H1 (cell line): ENCODE data around the gene ADCY5.

Experiments
- BRCA1 ChIP-seq: IDR thresholded peaks from 2 replicates; pipeline ENCODE4 v1.6.1; 2012; ENCODE audit warnings: low read depth, low read length, improper control_type of control experiment
- EP300 ChIP-seq, 2 experiments: IDR thresholded peaks; 1 replicate in 1 of 2; 2 replicates in 1 of 2; pipeline ENCODE4 v1.6.1; 2011 to 2012; ENCODE audit warnings: low read depth in 2 of 2, low read length in 2 of 2, mild to moderate bottlenecking in 2 of 2, borderline replicate concordance in 1 of 2, inconsistent platforms in 1 of 2, moderate library complexity in 1 of 2
- GABPA ChIP-seq: IDR thresholded peaks from 2 replicates; pipeline ENCODE4 v1.6.1; 2011; ENCODE audit warnings: mild to moderate bottlenecking, low read length, moderate library complexity, borderline replicate concordance; ENCODE audit not compliant: insufficient read depth
- JUN ChIP-seq: IDR thresholded peaks from 2 replicates; pipeline ENCODE4 v1.6.1; 2011; ENCODE audit warnings: low read depth, mild to moderate bottlenecking, improper control_type of control experiment, low read length
- JUND ChIP-seq: IDR thresholded peaks from 2 replicates; pipeline ENCODE4 v1.6.1; 2011; ENCODE audit warnings: mild to moderate bottlenecking, improper control_type of control experiment, low read length
- MAFK ChIP-seq: IDR thresholded peaks from 2 replicates; pipeline ENCODE4 v1.6.1; 2012; ENCODE audit warnings: low read depth, mild to moderate bottlenecking, improper control_type of control experiment, low read length
- PHF8 ChIP-seq: fragments of 200-600 bp; sonication (generic); conservative IDR thresholded peaks from 2 replicates; pipeline ENCODE4 v1.7.1; 2012; ENCODE audit warnings: low read depth, mild to moderate bottlenecking, inconsistent platforms, low read length, moderate library complexity
- POLR2A ChIP-seq, 2 experiments: IDR thresholded peaks; 1 replicate in 1 of 2; 2 replicates in 1 of 2; pipeline ENCODE4 v1.6.1; 2011; ENCODE audit warnings: low read depth in 2 of 2, low read length in 2 of 2, mild to moderate bottlenecking in 2 of 2; ENCODE audit errors: control extremely low read depth in 1 of 2
- POLR2AphosphoS5 ChIP-seq: IDR thresholded peaks from 2 replicates; pipeline ENCODE4 v1.6.1; 2011; ENCODE audit warnings: low read depth, low read length
- RFX5 ChIP-seq: IDR thresholded peaks from 2 replicates; pipeline ENCODE4 v1.6.1; 2011; ENCODE audit warnings: low read depth, low read length, improper control_type of control experiment, borderline replicate concordance
- SRF ChIP-seq: IDR thresholded peaks from 2 replicates; pipeline ENCODE4 v1.6.1; 2011; ENCODE audit warnings: mild to moderate bottlenecking, low read depth, low read length, moderate library complexity
- TCF12 ChIP-seq: IDR thresholded peaks from 2 replicates; pipeline ENCODE4 v1.6.1; 2011; ENCODE audit warnings: low read depth, mild to moderate bottlenecking, low read length
- TF ChIP-seq, protein P1 (sequence below): IDR thresholded peaks from 2 replicates; pipeline ENCODE4 v1.6.1; 2011; ENCODE audit warnings: low read depth, mild to moderate bottlenecking, low read length; ENCODE audit not compliant: insufficient read depth
- TF ChIP-seq, protein P2 (sequence below), 3 experiments: IDR thresholded peaks; 1 replicate in 2 of 3; 2 replicates in 1 of 3; pipeline versions ENCODE4 v1.5.1 to v1.6.1; 2011; ENCODE audit warnings: low read length in 3 of 3, mild to moderate bottlenecking in 3 of 3, inconsistent platforms in 2 of 3, low read depth in 1 of 3, moderate library complexity in 1 of 3; ENCODE audit not compliant: insufficient read depth in 1 of 3; ENCODE audit errors: control extremely low read depth in 1 of 3

DNA sequence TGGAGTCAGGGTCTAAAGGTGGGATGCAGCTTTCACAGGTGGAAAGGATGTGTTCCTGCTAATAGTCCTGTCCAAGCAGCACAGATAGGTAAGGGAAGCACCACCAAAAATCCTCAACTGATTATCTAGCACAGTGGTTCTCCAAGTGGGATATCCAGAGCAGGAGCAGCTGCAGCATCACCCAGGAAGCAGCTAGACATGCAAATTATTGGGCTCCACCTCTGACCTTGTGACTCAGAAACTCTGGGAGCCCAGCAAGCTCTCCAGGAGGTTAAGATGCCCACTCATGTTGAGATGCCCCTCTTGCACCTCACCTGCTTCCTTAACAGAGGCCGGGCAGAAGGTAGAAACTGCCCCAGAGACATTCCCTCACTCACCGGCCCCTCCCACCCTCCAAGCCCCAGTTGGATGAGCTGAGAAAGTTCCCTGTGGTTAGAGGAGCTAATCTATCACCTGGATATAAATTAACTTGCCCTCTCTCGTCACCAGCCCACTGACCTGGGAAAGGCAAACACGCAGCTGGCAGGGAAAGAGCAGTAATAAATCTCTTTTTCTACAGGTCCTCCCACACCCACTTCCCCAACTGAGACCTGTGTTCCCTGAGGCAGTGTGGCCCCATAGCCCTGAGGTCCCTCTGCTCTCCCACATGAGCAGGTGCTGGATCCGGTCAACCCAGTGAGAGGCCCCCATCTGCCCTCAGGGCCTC, 39.3 kb downstream of the ADCY5 start:
- no peak for TF ChIP-seq EP300 (IDR thresholded peaks at IDR 0.05; ENCODE audit: borderline replicate concordance in 1 of 2, low read depth in 2 of 2, low read length in 2 of 2)
- TF ChIP-seq, protein P1, sequence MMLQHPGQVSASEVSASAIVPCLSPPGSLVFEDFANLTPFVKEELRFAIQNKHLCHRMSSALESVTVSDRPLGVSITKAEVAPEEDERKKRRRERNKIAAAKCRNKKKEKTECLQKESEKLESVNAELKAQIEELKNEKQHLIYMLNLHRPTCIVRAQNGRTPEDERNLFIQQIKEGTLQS, result no peak
- TF ChIP-seq, protein P2, sequence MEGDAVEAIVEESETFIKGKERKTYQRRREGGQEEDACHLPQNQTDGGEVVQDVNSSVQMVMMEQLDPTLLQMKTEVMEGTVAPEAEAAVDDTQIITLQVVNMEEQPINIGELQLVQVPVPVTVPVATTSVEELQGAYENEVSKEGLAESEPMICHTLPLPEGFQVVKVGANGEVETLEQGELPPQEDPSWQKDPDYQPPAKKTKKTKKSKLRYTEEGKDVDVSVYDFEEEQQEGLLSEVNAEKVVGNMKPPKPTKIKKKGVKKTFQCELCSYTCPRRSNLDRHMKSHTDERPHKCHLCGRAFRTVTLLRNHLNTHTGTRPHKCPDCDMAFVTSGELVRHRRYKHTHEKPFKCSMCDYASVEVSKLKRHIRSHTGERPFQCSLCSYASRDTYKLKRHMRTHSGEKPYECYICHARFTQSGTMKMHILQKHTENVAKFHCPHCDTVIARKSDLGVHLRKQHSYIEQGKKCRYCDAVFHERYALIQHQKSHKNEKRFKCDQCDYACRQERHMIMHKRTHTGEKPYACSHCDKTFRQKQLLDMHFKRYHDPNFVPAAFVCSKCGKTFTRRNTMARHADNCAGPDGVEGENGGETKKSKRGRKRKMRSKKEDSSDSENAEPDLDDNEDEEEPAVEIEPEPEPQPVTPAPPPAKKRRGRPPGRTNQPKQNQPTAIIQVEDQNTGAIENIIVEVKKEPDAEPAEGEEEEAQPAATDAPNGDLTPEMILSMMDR (IDR thresholded peaks at IDR 0.05; ENCODE audit: control extremely low read depth in 1 of 3, insufficient read depth in 1 of 3, low read depth in 1 of 3, low read length in 3 of 3), result no peak
- TF ChIP-seq RFX5, result no peak
- no peak for TF ChIP-seq PHF8
- no peak for TF ChIP-seq SRF
- no peak for TF ChIP-seq POLR2AphosphoS5
- no peak for TF ChIP-seq JUND
- TF ChIP-seq TCF12, result no peak
- TF ChIP-seq MAFK, result no peak
- TF ChIP-seq POLR2A (IDR thresholded peaks at IDR 0.05; ENCODE audit: control extremely low read depth in 1 of 2, low read depth in 2 of 2, low read length in 2 of 2), result no peak
- TF ChIP-seq BRCA1, result no peak
- TF ChIP-seq JUN, result no peak
- TF ChIP-seq GABPA, result no peak
